HEK293 (cell line): ENCODE results near the gene SKP2.

ENCODE experiments used
- CTCF ChIA-PET: fragments of 350-600 bp; formaldehyde crosslinking; extraction: SDS; loops from one replicate; lab custom pipeline; 2021; ENCODE audit warnings: antibody characterized with exemption; lab: Yijun Ruan, JAX
- POLR2A ChIA-PET: fragments of 300-600 bp; formaldehyde crosslinking; extraction: SDS; loops from one replicate; lab custom pipeline; 2020; ENCODE audit warnings: antibody characterized with exemption, inconsistent platforms; lab: Yijun Ruan, JAX
- H3K27ac ChIP-seq: fragments of 200-500 bp; sonication (Bioruptor generic); 2 replicates; pipeline ENCODE4 v1.5.1; 2014; ENCODE audit warnings: low read depth, low read length, control low read depth, inconsistent platforms; ENCODE audit errors: extremely low read depth
- H3K36me3 ChIP-seq, 2 experiments: fragments of 200-500 bp in 1 of 2; sonication (Bioruptor generic) in 1 of 2; 1 replicate in 1 of 2; 2 replicates in 1 of 2; pipeline ENCODE4 v1.5.1; 2014 to 2017; ENCODE audit warnings: inconsistent platforms in 2 of 2, low read length in 2 of 2; ENCODE audit not compliant: control insufficient read depth in 2 of 2, insufficient read depth in 1 of 2
- H3K4me1 ChIP-seq: fragments of 200-500 bp; sonication (Bioruptor generic); 2 replicates; pipeline ENCODE4 v1.5.1; 2014; ENCODE audit warnings: mild to moderate bottlenecking, low read length, inconsistent platforms; ENCODE audit not compliant: control insufficient read depth, insufficient read depth
- H3K4me3 ChIP-seq: 2 replicates; pipeline ENCODE4 v1.5.1; 2011; ENCODE audit warnings: low read depth, mild to moderate bottlenecking, control low read depth, low read length, moderate library complexity
- H3K9me3 ChIP-seq: fragments of 200-500 bp; sonication (Bioruptor generic); 2 replicates; pipeline ENCODE4 v1.5.1; 2014; ENCODE audit warnings: low read depth, low read length, inconsistent platforms; ENCODE audit not compliant: control insufficient read depth, insufficient read depth
- GLIS1 ChIP-seq: fragments of 450-650 bp; formaldehyde crosslinking; IDR thresholded peaks from 2 replicates; pipeline ENCODE4 v1.5.1; 2016; ENCODE audit warnings: missing biosample characterization, missing genetic modification characterization
- IKZF3 ChIP-seq: fragments of 450-650 bp; IDR thresholded peaks from 2 replicates; pipeline ENCODE4 v1.5.0; 2018; ENCODE audit warnings: missing biosample characterization, mild to moderate bottlenecking, missing genetic modification characterization, moderate library complexity
- KLF1 ChIP-seq: fragments of 450-650 bp; formaldehyde crosslinking; IDR thresholded peaks from 2 replicates; pipeline ENCODE4 v1.5.1; 2016; ENCODE audit warnings: missing biosample characterization, missing genetic modification characterization
- SCRT2 ChIP-seq: fragments of 450-650 bp; formaldehyde crosslinking; IDR thresholded peaks from 2 replicates; pipeline ENCODE4 v1.5.1; 2016; ENCODE audit warnings: missing biosample characterization, missing genetic modification characterization
- ZBTB6 ChIP-seq: fragments of 450-650 bp; formaldehyde crosslinking; IDR thresholded peaks from 2 replicates; pipeline ENCODE4 v1.5.1; 2017; ENCODE audit warnings: missing biosample characterization, missing genetic modification characterization
- ZBTB7A ChIP-seq: fragments of 450-650 bp; formaldehyde crosslinking; IDR thresholded peaks from 2 replicates; pipeline ENCODE4 v1.5.1; 2016; ENCODE audit warnings: low read depth, missing biosample characterization, missing genetic modification characterization
- ZNF18 ChIP-seq: fragments of 450-650 bp; formaldehyde crosslinking; IDR thresholded peaks from 2 replicates; pipeline ENCODE4 v1.5.1; 2016; ENCODE audit warnings: missing biosample characterization, missing genetic modification characterization
- ZNF366 ChIP-seq: fragments of 450-650 bp; formaldehyde crosslinking; conservative IDR thresholded peaks from 2 replicates; pipeline ENCODE4 v1.5.1; 2016; ENCODE audit warnings: missing biosample characterization, missing genetic modification characterization
- ZNF501 ChIP-seq: fragments of 450-650 bp; formaldehyde crosslinking; IDR thresholded peaks from 2 replicates; pipeline ENCODE4 v1.5.1; 2016; ENCODE audit warnings: missing biosample characterization, missing genetic modification characterization
- ZNF596 ChIP-seq: fragments of 450-650 bp; IDR thresholded peaks from 2 replicates; pipeline ENCODE4 v1.5.0; 2018; ENCODE audit warnings: missing biosample characterization, mild to moderate bottlenecking, missing genetic modification characterization, moderate library complexity
- ZNF600 ChIP-seq: fragments of 450-650 bp; formaldehyde crosslinking; IDR thresholded peaks from 2 replicates; pipeline ENCODE4 v1.5.1; 2016; ENCODE audit warnings: missing biosample characterization, missing genetic modification characterization
- ZNF658 ChIP-seq: fragments of 450-650 bp; formaldehyde crosslinking; IDR thresholded peaks from 2 replicates; pipeline ENCODE4; 2016; ENCODE audit warnings: missing biosample characterization, missing genetic modification characterization
- ZNF785 ChIP-seq: fragments of 450-650 bp; formaldehyde crosslinking; IDR thresholded peaks from 2 replicates; pipeline ENCODE4 v1.5.1; 2016; ENCODE audit warnings: missing biosample characterization, missing genetic modification characterization
- ZSCAN30 ChIP-seq: fragments of 450-650 bp; IDR thresholded peaks from 2 replicates; pipeline ENCODE4 v1.5.1; 2018; ENCODE audit warnings: missing biosample characterization, mild to moderate bottlenecking, missing genetic modification characterization, moderate library complexity
- ZXDB ChIP-seq: fragments of 450-650 bp; formaldehyde crosslinking; IDR thresholded peaks from 2 replicates; pipeline ENCODE4 v1.5.1; 2016; ENCODE audit warnings: missing biosample characterization, missing genetic modification characterization
- TF ChIP-seq, protein P1 (sequence below): fragments of 450-650 bp; formaldehyde crosslinking; IDR thresholded peaks from 2 replicates; pipeline ENCODE4 v1.5.1; 2017; ENCODE audit warnings: missing biosample characterization, missing genetic modification characterization
- TF ChIP-seq, protein P2 (sequence below): IDR thresholded peaks from 2 replicates; pipeline ENCODE4 v1.6.1; 2011; ENCODE audit warnings: mild to moderate bottlenecking, low read depth, low read length, borderline replicate concordance
- TF ChIP-seq, protein P3 (sequence below): fragments of 450-650 bp; formaldehyde crosslinking; IDR thresholded peaks from 2 replicates; pipeline ENCODE4 v1.5.1; 2016; ENCODE audit warnings: missing biosample characterization, missing genetic modification characterization
- TF ChIP-seq, protein P4 (sequence below): fragments of 450-650 bp; formaldehyde crosslinking; IDR thresholded peaks from 2 replicates; pipeline ENCODE4 v1.5.1; 2016; ENCODE audit warnings: missing biosample characterization, missing genetic modification characterization, low read depth
- TF ChIP-seq, protein P5 (sequence below): fragments of 450-650 bp; formaldehyde crosslinking; conservative IDR thresholded peaks from 2 replicates; pipeline ENCODE4 v1.5.1; 2016; ENCODE audit warnings: low read depth, missing biosample characterization, missing genetic modification characterization
- TF ChIP-seq, protein P6 (sequence below): fragments of 450-650 bp; formaldehyde crosslinking; IDR thresholded peaks from 2 replicates; pipeline ENCODE4 v1.5.1; 2016; ENCODE audit warnings: missing biosample characterization, missing genetic modification characterization

SKP2 gene

GRCh38 chr5:36156121-36156601 is 4.2 kb downstream of the SKP2 start (continued):
- TF ChIP-seq, protein P1, sequence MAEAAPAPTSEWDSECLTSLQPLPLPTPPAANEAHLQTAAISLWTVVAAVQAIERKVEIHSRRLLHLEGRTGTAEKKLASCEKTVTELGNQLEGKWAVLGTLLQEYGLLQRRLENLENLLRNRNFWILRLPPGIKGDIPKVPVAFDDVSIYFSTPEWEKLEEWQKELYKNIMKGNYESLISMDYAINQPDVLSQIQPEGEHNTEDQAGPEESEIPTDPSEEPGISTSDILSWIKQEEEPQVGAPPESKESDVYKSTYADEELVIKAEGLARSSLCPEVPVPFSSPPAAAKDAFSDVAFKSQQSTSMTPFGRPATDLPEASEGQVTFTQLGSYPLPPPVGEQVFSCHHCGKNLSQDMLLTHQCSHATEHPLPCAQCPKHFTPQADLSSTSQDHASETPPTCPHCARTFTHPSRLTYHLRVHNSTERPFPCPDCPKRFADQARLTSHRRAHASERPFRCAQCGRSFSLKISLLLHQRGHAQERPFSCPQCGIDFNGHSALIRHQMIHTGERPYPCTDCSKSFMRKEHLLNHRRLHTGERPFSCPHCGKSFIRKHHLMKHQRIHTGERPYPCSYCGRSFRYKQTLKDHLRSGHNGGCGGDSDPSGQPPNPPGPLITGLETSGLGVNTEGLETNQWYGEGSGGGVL (tag by site-specific recombination) = no peak
- TF ChIP-seq IKZF3 (tag by site-specific recombination) = no peak
- TF ChIP-seq, protein P2, sequence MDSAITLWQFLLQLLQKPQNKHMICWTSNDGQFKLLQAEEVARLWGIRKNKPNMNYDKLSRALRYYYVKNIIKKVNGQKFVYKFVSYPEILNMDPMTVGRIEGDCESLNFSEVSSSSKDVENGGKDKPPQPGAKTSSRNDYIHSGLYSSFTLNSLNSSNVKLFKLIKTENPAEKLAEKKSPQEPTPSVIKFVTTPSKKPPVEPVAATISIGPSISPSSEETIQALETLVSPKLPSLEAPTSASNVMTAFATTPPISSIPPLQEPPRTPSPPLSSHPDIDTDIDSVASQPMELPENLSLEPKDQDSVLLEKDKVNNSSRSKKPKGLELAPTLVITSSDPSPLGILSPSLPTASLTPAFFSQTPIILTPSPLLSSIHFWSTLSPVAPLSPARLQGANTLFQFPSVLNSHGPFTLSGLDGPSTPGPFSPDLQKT = no peak
- no peak for TF ChIP-seq GLIS1 (tag by site-specific recombination)
- TF ChIP-seq ZNF596 (tag by site-specific recombination) = no peak
- TF ChIP-seq ZNF658 = no peak
- TF ChIP-seq, all 188 proteins: peak for 0

DNA sequence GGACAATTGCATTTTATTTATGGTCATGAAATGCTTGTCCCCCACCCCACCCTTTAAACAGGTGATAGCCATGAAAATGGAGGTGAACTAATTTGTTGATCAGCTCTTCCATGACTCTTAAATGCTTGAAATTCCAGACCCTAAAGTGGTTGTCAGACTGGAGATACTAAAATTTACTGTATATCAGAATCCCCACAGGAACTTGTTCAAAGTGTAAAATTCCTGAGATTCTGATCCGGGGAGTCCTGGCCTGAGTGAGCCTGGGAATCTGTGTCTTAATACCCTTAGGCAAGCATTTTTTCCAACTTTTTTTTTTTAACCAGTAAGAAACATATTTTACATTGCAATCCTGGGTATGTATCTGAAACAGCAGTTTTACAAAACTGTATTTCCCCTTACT is 4.7 kb downstream of the SKP2 start:
- Histone ChIP-seq H3K36me3 (peaks cover 18 to 89% of the 10 kb centered on the region in 2 experiments), H3K9me3 (no peaks in the 10 kb centered on the region), H3K4me3 (no peak overlapping the region), H3K27ac (no peak overlapping the region), H3K4me1 (peaks cover 3% of the 10 kb centered on the region)
- POLR2A ChIA-PET = no interaction called here
- CTCF ChIA-PET = interaction anchor here (0.6 kb wide), 1 partner anchor 19 kb away, joined by 3 read pairs; no protein-coding TSS in a partner anchor
- TF ChIP-seq, protein P3, sequence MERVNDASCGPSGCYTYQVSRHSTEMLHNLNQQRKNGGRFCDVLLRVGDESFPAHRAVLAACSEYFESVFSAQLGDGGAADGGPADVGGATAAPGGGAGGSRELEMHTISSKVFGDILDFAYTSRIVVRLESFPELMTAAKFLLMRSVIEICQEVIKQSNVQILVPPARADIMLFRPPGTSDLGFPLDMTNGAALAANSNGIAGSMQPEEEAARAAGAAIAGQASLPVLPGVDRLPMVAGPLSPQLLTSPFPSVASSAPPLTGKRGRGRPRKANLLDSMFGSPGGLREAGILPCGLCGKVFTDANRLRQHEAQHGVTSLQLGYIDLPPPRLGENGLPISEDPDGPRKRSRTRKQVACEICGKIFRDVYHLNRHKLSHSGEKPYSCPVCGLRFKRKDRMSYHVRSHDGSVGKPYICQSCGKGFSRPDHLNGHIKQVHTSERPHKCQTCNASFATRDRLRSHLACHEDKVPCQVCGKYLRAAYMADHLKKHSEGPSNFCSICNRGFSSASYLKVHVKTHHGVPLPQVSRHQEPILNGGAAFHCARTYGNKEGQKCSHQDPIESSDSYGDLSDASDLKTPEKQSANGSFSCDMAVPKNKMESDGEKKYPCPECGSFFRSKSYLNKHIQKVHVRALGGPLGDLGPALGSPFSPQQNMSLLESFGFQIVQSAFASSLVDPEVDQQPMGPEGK (tag by site-specific recombination) = no peak
- TF ChIP-seq SCRT2 (tag by site-specific recombination) = no peak
- no peak for TF ChIP-seq ZNF785
- TF ChIP-seq, protein P4, sequence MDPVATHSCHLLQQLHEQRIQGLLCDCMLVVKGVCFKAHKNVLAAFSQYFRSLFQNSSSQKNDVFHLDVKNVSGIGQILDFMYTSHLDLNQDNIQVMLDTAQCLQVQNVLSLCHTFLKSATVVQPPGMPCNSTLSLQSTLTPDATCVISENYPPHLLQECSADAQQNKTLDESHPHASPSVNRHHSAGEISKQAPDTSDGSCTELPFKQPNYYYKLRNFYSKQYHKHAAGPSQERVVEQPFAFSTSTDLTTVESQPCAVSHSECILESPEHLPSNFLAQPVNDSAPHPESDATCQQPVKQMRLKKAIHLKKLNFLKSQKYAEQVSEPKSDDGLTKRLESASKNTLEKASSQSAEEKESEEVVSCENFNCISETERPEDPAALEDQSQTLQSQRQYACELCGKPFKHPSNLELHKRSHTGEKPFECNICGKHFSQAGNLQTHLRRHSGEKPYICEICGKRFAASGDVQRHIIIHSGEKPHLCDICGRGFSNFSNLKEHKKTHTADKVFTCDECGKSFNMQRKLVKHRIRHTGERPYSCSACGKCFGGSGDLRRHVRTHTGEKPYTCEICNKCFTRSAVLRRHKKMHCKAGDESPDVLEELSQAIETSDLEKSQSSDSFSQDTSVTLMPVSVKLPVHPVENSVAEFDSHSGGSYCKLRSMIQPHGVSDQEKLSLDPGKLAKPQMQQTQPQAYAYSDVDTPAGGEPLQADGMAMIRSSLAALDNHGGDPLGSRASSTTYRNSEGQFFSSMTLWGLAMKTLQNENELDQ (tag by site-specific recombination) = no peak
- TF ChIP-seq KLF1 (tag by site-specific recombination) = no peak
- TF ChIP-seq ZBTB7A (tag by site-specific recombination) = no peak
- no peak for TF ChIP-seq ZNF658
- TF ChIP-seq ZNF18 (tag by site-specific recombination) = no peak
- TF ChIP-seq ZXDB (tag by site-specific recombination) = no peak
- TF ChIP-seq, protein P5, sequence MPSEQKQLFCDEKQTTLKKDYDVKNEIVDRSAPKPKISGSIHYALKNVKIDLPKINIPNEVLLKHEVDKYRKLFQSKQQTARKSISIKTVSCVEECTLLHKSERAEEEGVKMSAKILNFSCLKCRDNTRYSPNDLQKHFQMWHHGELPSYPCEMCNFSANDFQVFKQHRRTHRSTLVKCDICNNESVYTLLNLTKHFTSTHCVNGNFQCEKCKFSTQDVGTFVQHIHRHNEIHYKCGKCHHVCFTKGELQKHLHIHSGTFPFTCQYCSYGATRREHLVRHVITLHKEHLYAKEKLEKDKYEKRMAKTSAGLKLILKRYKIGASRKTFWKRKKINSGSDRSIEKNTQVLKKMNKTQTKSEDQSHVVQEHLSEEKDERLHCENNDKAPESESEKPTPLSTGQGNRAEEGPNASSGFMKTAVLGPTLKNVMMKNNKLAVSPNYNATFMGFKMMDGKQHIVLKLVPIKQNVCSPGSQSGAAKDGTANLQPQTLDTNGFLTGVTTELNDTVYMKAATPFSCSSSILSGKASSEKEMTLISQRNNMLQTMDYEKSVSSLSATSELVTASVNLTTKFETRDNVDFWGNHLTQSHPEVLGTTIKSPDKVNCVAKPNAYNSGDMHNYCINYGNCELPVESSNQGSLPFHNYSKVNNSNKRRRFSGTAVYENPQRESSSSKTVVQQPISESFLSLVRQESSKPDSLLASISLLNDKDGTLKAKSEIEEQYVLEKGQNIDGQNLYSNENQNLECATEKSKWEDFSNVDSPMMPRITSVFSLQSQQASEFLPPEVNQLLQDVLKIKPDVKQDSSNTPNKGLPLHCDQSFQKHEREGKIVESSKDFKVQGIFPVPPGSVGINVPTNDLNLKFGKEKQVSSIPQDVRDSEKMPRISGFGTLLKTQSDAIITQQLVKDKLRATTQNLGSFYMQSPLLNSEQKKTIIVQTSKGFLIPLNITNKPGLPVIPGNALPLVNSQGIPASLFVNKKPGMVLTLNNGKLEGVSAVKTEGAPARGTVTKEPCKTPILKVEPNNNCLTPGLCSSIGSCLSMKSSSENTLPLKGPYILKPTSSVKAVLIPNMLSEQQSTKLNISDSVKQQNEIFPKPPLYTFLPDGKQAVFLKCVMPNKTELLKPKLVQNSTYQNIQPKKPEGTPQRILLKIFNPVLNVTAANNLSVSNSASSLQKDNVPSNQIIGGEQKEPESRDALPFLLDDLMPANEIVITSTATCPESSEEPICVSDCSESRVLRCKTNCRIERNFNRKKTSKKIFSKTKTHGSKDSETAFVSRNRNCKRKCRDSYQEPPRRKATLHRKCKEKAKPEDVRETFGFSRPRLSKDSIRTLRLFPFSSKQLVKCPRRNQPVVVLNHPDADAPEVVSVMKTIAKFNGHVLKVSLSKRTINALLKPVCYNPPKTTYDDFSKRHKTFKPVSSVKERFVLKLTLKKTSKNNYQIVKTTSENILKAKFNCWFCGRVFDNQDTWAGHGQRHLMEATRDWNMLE (tag by site-specific recombination) = no peak
- TF ChIP-seq, protein P6, sequence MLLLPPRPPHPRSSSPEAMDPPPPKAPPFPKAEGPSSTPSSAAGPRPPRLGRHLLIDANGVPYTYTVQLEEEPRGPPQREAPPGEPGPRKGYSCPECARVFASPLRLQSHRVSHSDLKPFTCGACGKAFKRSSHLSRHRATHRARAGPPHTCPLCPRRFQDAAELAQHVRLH = no peak
- TF ChIP-seq ZBTB6 = no peak
- TF ChIP-seq ZNF501 (tag by site-specific recombination) = no peak
- no peak for TF ChIP-seq ZSCAN30 (tag by site-specific recombination)
- no peak for TF ChIP-seq ZNF600
- TF ChIP-seq ZNF366 = no peak
